HEK293 (cell line): ENCODE data around the gene SYNPO2L.

ENCODE experiments used
- KLF1 ChIP-seq: fragments of 450-650 bp; formaldehyde crosslinking; IDR thresholded peaks from 2 replicates; pipeline ENCODE4 v1.5.1; 2016; ENCODE audit warnings: missing biosample characterization, missing genetic modification characterization
- MEIS1 ChIP-seq: sonication (generic); formaldehyde crosslinking; IDR thresholded peaks from 2 replicates; pipeline ENCODE4 v1.8.1; 2022; ENCODE audit warnings: missing genetic modification reagents, mild to moderate bottlenecking, borderline replicate concordance
- ZNF335 ChIP-seq: fragments of 450-650 bp; formaldehyde crosslinking; conservative IDR thresholded peaks from 2 replicates; pipeline ENCODE4 v1.5.1; 2016; ENCODE audit warnings: missing biosample characterization, missing genetic modification characterization
- TF ChIP-seq, protein P1 (sequence below): fragments of 450-650 bp; formaldehyde crosslinking; IDR thresholded peaks from 2 replicates; pipeline ENCODE4 v1.5.1; 2016; ENCODE audit warnings: missing biosample characterization, missing genetic modification characterization
- TF ChIP-seq, protein P2 (sequence below): sonication (generic); formaldehyde crosslinking; IDR thresholded peaks from 2 replicates; pipeline ENCODE4 v1.8.1; 2022; ENCODE audit warnings: mild to moderate bottlenecking, moderate library complexity, missing genetic modification reagents
- TF ChIP-seq, protein P3 (sequence below): fragments of 450-650 bp; formaldehyde crosslinking; IDR thresholded peaks from 2 replicates; pipeline ENCODE4 v1.5.1; 2016; ENCODE audit warnings: missing biosample characterization, missing genetic modification characterization, low read depth
- TF ChIP-seq, protein P4 (sequence below): fragments of 450-650 bp; formaldehyde crosslinking; IDR thresholded peaks from 2 replicates; pipeline ENCODE4 v1.5.1; 2016; ENCODE audit warnings: missing biosample characterization, missing genetic modification characterization
- TF ChIP-seq, protein P5 (sequence below): fragments of 450-650 bp; formaldehyde crosslinking; optimal IDR thresholded peaks from 2 replicates; pipeline ENCODE3; 2016; ENCODE audit warnings: missing biosample characterization, mild to moderate bottlenecking, missing genetic modification characterization
- TF ChIP-seq, protein P6 (sequence below): fragments of 450-650 bp; formaldehyde crosslinking; IDR thresholded peaks from 2 replicates; pipeline ENCODE4 v1.5.1; 2016; ENCODE audit warnings: missing biosample characterization, missing genetic modification characterization

DNA sequence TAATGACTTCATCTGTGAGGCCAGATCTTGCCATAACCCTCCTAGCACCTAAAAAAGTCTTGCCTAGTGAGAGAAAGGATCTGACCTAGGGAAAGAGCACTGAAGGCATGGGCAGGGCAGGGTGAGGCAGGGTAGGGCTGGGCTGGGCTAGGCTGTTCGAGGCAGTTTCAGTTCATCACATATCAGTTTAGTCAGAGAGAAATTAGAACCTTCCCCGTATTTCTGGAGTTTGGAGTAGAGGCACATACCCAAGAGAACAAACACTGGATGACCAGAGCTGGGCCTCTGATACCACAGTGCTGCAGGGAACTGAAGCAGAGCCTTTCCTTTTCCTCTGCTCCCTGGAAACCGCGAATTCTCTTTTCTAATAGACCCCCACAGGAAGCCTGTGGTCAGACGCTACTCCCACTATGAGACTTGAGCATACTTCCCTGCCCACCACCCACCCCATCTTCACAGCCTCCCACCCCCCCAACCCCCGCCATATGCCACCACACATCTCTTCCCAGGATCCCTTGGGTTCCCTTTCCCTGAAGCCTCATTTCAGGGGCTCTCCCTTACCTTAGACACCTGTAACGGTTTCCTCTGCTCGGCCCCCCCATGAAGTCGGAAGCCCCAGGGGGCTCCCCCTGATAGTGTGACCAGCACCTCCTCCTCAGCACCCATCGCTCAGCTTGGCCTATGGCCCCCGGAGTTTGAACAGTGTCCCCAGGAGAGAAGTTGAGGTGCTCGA, 406 bp downstream of the SYNPO2L start:
- TF ChIP-seq, protein P1, sequence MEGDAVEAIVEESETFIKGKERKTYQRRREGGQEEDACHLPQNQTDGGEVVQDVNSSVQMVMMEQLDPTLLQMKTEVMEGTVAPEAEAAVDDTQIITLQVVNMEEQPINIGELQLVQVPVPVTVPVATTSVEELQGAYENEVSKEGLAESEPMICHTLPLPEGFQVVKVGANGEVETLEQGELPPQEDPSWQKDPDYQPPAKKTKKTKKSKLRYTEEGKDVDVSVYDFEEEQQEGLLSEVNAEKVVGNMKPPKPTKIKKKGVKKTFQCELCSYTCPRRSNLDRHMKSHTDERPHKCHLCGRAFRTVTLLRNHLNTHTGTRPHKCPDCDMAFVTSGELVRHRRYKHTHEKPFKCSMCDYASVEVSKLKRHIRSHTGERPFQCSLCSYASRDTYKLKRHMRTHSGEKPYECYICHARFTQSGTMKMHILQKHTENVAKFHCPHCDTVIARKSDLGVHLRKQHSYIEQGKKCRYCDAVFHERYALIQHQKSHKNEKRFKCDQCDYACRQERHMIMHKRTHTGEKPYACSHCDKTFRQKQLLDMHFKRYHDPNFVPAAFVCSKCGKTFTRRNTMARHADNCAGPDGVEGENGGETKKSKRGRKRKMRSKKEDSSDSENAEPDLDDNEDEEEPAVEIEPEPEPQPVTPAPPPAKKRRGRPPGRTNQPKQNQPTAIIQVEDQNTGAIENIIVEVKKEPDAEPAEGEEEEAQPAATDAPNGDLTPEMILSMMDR (tag by site-specific recombination), result no peak
- TF ChIP-seq, protein P2, sequence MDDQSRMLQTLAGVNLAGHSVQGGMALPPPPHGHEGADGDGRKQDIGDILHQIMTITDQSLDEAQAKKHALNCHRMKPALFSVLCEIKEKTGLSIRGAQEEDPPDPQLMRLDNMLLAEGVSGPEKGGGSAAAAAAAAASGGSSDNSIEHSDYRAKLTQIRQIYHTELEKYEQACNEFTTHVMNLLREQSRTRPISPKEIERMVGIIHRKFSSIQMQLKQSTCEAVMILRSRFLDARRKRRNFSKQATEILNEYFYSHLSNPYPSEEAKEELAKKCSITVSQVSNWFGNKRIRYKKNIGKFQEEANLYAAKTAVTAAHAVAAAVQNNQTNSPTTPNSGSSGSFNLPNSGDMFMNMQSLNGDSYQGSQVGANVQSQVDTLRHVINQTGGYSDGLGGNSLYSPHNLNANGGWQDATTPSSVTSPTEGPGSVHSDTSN (CRISPR knock-in tag), result no peak
- TF ChIP-seq, protein P3, sequence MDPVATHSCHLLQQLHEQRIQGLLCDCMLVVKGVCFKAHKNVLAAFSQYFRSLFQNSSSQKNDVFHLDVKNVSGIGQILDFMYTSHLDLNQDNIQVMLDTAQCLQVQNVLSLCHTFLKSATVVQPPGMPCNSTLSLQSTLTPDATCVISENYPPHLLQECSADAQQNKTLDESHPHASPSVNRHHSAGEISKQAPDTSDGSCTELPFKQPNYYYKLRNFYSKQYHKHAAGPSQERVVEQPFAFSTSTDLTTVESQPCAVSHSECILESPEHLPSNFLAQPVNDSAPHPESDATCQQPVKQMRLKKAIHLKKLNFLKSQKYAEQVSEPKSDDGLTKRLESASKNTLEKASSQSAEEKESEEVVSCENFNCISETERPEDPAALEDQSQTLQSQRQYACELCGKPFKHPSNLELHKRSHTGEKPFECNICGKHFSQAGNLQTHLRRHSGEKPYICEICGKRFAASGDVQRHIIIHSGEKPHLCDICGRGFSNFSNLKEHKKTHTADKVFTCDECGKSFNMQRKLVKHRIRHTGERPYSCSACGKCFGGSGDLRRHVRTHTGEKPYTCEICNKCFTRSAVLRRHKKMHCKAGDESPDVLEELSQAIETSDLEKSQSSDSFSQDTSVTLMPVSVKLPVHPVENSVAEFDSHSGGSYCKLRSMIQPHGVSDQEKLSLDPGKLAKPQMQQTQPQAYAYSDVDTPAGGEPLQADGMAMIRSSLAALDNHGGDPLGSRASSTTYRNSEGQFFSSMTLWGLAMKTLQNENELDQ (tag by site-specific recombination), result no peak
- TF ChIP-seq KLF1 (tag by site-specific recombination) (no peak), MEIS1 (CRISPR knock-in tag) (no peak), ZNF335 (no peak)
- TF ChIP-seq, protein P4, sequence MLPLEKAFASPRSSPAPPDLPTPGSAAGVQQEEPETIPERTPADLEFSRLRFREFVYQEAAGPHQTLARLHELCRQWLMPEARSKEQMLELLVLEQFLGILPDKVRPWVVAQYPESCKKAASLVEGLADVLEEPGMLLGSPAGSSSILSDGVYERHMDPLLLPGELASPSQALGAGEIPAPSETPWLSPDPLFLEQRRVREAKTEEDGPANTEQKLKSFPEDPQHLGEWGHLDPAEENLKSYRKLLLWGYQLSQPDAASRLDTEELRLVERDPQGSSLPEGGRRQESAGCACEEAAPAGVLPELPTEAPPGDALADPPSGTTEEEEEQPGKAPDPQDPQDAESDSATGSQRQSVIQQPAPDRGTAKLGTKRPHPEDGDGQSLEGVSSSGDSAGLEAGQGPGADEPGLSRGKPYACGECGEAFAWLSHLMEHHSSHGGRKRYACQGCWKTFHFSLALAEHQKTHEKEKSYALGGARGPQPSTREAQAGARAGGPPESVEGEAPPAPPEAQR (tag by site-specific recombination), result no peak
- TF ChIP-seq, protein P5, sequence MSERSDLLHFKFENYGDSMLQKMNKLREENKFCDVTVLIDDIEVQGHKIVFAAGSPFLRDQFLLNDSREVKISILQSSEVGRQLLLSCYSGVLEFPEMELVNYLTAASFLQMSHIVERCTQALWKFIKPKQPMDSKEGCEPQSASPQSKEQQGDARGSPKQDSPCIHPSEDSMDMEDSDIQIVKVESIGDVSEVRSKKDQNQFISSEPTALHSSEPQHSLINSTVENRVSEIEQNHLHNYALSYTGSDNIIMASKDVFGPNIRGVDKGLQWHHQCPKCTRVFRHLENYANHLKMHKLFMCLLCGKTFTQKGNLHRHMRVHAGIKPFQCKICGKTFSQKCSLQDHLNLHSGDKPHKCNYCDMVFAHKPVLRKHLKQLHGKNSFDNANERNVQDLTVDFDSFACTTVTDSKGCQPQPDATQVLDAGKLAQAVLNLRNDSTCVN (tag by site-specific recombination), result no peak
- TF ChIP-seq, protein P6, sequence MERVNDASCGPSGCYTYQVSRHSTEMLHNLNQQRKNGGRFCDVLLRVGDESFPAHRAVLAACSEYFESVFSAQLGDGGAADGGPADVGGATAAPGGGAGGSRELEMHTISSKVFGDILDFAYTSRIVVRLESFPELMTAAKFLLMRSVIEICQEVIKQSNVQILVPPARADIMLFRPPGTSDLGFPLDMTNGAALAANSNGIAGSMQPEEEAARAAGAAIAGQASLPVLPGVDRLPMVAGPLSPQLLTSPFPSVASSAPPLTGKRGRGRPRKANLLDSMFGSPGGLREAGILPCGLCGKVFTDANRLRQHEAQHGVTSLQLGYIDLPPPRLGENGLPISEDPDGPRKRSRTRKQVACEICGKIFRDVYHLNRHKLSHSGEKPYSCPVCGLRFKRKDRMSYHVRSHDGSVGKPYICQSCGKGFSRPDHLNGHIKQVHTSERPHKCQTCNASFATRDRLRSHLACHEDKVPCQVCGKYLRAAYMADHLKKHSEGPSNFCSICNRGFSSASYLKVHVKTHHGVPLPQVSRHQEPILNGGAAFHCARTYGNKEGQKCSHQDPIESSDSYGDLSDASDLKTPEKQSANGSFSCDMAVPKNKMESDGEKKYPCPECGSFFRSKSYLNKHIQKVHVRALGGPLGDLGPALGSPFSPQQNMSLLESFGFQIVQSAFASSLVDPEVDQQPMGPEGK (tag by site-specific recombination), result no peak
